Hematopoietic multipotent progenitor cell treated with erythropoietin and hydrocortisone succinate and interleukin-3 and kit ligand, for 15 days (in vitro differentiated cells): Measurements from ENCODE around the gene DDX47.
A peak's percentile ranks its signal among the peaks of the same experiment; 100 is the strongest.
"Not testable (repeated sequence)": the region's sequence is repeated elsewhere in the genome, so short reads cannot be mapped to it uniquely, and the experiment has no call there.

Experiments used
- DNase-seq: peaks from one replicate; pipeline ENCODE4 v3.0.0-alpha.2; 2015; ENCODE audit warnings: low spot score

The DDX47 gene

GRCh38 chr12:12797794-12798152 is 15.4 kb upstream of the DDX47 start:
- DNase-seq, result no peak

- no peak for DNase-seq
These were observed 14.7 kb upstream of the DDX47 start for GRCh38 chr12:12798480-12798879.

- no peak for DNase-seq
These were observed 13.8 kb upstream of the DDX47 start for GRCh38 chr12:12799163-12799920.

DNA sequence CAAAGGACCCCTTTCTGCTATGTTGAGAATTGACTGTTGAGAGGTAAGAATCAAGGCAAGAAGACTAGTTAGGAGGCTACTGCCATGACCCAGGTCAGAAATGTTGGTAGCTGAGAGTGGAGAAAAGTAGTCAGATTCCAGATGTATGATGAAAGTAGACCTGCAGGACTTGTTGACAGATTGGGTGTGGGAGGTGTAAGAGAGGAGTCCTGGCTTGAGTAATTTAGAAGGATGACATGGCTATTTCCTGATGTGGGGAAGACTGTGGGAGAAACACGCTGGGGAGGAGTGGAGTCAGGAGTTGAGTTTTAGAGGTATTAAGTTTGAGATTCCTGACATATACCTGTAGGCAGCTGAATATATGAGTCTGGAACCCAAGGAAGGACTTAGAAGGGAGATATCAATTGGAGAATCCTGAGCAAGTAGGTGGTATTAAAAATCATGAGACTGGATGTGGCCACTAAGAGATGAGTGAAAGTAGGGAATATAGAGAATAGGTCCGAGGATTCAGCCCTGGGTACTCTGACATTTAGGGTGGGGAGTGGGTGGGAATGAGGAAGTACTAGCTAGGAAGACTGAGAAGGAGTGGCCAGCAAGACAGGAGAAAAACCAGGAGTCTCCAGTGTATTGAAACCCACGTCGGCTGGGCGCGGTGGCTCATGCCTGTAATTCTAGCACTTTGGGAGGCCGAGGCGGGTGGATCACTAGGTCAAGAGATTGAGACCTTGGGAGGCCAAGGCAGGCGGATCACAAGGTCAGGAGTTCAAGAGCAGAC is 12.6 kb upstream of the DDX47 start:
- DNase-seq, result no peak

GRCh38 chr12:12801656-12802055 is 11.5 kb upstream of the DDX47 start:
- not testable (repeated sequence) for DNase-seq

GRCh38 chr12:12803186-12803585 is 10.0 kb upstream of the DDX47 start:
- DNase-seq, result peak; percentile 66

- DNase-seq, result no peak
These were observed 9.1 kb upstream of the DDX47 start for GRCh38 chr12:12804011-12804410.

DNA sequence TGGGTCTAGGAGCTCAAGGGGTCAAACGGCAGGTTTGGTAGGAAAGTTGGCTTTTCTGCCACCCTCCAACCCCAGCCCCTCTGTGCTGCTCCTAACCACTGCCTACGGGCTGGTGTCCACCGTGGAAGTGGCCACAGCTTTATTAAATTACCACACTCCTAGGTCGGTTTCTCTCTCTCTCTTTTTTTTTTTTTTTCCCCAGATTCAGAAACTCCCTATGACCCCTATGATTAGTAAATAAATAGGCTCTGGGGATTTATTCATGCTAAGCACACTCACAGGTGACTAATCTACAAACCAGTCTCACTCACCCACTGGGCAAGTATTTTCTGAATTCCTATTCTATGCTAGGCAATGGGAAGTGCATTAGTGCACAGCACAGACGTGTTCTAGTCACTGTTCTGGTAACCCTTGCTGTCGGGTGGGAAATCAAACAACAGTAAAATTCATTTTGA is 8.7 kb upstream of the DDX47 start:
- no peak for DNase-seq

GRCh38 chr12:12806784-12807516 is 6.2 kb upstream of the DDX47 start:
- peak; percentile 33 for DNase-seq

DNA sequence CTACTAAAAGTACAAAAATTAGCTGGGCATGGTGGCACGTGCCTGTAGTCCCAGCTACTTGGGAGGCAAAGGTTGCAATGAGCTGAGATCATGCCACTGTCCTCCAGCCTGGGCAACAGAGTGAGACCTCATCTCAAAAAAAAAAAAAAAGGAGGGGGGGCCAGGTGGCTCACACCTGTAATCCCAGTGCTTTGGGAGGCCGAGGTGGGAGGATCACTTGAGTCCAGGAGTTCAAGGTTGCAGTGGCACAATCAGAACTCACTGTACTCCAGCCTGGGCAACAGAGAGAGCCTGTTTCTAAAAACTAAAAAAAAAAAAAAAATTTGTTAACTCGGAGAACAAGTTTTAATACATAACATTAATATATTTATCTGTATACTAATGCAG is 5.6 kb upstream of the DDX47 start:
- DNase-seq, result not testable (repeated sequence)

- no peak for DNase-seq
These were observed 5.0 kb upstream of the DDX47 start for GRCh38 chr12:12807970-12808702.

- DNase-seq, result no peak
These were observed 2.6 kb upstream of the DDX47 start for GRCh38 chr12:12810553-12811021.

DNA sequence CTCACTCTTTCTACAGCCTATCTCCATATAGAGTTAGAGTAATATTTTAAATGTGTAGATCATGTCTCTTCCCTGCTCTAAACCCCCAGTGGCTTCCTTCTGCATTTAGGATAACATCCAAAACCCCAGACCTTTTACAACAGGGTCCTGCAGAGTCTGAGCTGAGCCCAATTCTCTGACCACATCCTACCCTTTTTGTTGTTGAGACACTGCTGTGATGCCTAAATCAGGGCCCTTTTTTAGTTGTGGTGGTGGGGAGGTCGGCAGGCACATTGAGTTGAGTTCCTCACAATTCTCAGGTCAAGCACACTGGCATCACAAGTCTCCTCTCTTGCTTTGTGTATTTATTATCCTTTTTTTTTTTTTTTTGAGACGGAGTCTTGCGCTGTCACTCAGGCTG is 1.8 kb upstream of the DDX47 start:
- no peak for DNase-seq

DNA sequence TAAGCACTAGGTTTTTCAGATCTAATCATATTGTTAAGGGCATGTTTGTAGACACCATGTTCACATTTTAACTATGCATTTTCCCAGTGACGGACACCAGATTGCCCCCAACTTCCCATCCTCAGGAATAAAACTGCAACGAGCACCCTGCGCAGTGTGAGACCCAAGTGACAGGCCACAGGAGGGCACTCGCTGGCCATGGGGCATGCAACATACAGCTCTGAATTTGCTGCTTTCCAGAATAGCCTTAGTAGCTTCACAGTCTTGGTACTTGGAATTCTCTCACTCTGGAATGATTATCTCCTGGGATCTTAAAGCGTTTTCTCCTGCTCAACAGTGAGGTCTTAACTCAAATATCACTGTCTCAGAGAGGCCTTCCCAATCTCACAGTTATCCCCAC is 972 bp upstream of the DDX47 start:
- no peak for DNase-seq

DNA sequence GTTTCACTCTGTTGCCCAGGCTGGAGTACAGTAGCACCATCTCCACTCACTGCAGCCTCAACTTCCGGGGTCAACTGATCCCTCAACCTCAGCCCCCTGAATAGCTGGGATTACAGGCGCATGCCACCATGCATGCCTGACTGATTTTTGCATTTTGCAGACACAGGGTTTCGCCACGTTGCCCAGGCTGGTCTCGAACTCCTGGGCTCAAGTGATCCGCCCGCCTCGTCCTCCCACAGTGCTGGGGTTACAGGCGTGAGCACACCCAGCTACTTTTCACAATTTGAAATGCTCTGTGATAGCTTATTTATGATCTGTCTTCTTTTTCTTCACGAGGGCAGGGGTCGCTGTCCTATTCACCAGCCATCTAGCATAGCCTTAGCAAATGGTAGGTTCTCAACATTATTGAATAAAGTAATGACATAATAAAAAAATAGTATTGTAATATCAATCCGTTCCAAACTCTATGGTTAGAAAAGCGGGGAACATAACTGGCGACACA is 477 bp upstream of the DDX47 start:
- DNase-seq, result no peak

DNA sequence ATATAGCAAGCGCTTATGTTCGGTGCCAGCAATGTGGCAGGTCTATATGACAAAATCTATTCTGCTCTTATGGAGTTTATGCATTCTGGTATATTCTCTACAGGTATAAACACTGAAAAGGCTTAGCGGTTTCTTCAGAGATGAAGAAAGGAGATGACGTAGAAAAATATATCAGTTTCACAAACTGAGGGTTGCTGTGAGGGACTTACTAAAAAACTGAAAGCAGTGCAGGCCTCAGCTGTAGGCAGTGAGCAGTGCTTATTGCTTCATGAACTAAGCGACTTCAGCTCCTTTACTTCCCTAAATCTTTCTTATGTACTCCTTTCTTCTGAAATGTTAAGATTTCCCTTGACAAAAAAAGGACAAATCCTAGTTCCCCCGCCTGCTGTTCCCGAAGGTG is 4.5 kb downstream of the DDX47 start:
- DNase-seq, result no peak

- no peak for DNase-seq
These were observed 5.6 kb downstream of the DDX47 start for GRCh38 chr12:12818701-12819100.

DNA sequence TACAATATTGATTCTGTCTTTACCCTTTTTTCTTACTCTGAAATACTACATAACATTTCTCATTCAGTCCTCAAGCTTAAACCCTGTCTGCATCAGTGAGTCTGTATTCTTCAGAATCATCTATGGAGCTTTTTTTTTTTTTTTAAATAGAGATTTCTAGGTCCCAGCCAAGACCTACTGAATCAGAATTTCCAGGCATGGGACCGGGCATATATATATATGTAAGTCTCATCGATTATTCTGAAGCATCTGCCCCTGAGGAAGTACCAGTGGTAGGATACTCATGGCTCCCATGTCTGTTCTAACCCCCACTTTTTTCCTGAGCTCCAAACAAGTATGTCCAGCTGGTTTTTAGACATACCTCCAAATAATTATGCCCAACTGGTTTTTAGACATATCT is 6.1 kb downstream of the DDX47 start:
- no peak for DNase-seq

- no peak for DNase-seq
These were observed 6.7 kb downstream of the DDX47 start for GRCh38 chr12:12819752-12820311.

DNA sequence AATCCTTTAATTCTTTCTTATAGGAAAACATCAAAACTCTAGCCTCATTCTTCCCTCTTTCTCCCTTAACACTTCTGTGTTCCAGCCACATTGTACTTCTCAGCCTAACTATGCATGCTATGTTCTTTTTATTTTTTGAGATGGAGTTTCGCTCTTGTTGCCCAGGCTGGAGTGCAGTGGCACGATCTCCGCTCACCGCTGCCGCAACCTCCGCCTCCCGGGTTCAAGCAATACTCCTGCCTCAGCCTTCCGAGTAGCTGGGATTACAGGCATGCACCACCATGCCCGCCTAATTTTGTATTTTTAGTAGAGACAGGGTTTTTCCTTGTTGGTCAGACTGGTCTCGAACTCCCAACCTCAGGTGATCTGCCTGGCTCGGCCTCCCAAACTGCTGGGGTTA is 7.2 kb downstream of the DDX47 start:
- not testable (repeated sequence) for DNase-seq

- no peak for DNase-seq
These were observed 8.8 kb downstream of the DDX47 start for GRCh38 chr12:12821975-12822374.

DNA sequence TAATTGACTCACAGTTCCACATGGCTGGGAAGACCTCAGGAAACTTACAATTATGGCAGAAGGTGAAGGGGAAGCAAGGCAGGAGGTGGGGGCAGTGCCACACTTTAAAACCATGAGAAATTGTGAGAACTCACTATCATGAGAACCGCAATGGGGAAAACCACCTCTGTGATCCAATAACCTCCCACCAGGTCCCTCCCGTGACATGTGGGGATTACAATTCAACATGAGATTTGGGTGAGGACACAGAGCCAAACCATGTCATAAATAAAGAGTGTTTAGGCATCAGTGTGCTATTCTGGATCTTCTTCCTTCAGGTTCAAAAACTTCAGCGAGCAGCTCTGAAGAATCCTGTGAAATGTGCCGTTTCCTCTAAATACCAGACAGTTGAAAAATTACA is 9.7 kb downstream of the DDX47 start:
- DNase-seq, result no peak
